IPS-18a (cell line): ENCODE results near the gene MTA1.

ENCODE experiments used
- H3K27ac ChIP-seq: one replicate; pipeline ENCODE4 v1.5.1; 2013; ENCODE audit warnings: low read length
- H3K27me3 ChIP-seq: one replicate; pipeline ENCODE4 v1.6.1; 2013; ENCODE audit warnings: mild to moderate bottlenecking, low read length; ENCODE audit not compliant: control insufficient read depth, insufficient read depth
- H3K36me3 ChIP-seq: one replicate; pipeline ENCODE4 v1.6.1; 2013; ENCODE audit warnings: low read depth, low read length; ENCODE audit not compliant: control insufficient read depth
- H3K4me1 ChIP-seq: one replicate; pipeline ENCODE4 v1.6.1; 2013; ENCODE audit warnings: low read depth, low read length; ENCODE audit not compliant: control insufficient read depth
- H3K4me3 ChIP-seq: one replicate; pipeline ENCODE4 v1.5.1; 2013; ENCODE audit warnings: low read length
- H3K9ac ChIP-seq: one replicate; pipeline ENCODE4 v1.6.1; 2013; ENCODE audit warnings: mild to moderate bottlenecking, low read length, moderate library complexity
- H3K9me3 ChIP-seq: one replicate; pipeline ENCODE4 v1.6.1; 2013; ENCODE audit warnings: low read depth, low read length; ENCODE audit not compliant: control insufficient read depth

Gene MTA1

DNA sequence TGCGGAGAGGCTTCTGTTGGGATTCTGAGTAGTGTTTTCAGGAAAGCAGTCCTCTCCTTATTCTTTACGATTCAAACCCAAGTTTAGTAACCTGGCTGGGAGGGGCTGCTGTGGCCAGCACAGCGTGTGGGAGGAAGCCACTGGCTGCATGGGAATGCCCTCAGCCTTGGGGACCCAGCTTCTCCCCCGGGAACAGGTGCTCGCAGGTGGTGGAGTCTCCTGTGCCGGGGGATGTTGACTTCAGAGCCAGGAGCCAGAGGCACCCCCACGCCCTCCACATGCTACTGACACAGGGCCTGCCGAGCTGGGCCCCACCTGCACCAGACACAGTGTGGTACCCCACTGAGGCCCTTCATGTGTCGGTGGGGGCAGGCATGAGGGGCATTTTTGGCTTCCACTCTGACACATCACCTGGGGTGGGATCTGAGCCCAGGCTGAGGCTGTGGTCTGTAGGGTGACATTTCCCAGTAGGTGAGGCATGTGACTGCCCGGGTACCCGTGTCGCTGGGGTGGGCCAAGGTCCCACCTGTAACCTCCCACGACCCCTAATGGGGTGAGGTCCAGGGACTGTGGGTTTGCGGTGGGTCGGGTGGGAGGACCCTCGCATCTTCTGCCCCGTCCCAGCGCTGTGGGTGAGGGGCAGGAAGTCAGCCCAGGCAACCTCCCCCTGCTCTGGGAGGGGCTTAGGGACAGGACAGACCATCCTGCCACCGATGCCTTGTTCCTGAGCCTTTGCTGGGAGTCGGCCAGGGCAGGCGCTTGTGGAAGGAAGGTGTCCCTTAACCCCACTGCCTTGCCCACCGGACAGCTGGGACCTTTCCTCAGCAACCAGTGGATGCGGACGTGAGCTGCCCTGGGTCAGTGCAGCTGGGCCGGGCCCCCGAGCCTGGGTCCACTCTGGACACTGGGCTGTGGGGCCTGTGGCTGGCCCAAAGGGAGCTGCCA is 26.5 kb downstream of the MTA1 start:
- Histone ChIP-seq H3K27ac (no peak overlapping the region), H3K9me3 (no peaks in the 10 kb centered on the region), H3K36me3 (peaks cover 30% of the 10 kb centered on the region), H3K27me3 (no peaks in the 10 kb centered on the region), H3K4me3 (no peak overlapping the region), H3K4me1 (no peaks in the 10 kb centered on the region), H3K9ac (no peak overlapping the region)

- Histone ChIP-seq H3K27ac (no peak overlapping the region), H3K36me3 (peaks cover 28% of the 10 kb centered on the region), H3K4me3 (no peak overlapping the region), H3K4me1 (no peaks in the 10 kb centered on the region), H3K9ac (no peak overlapping the region), H3K27me3 (no peaks in the 10 kb centered on the region), H3K9me3 (no peaks in the 10 kb centered on the region)
These were observed 27.3 kb downstream of the MTA1 start for GRCh38 chr14:105446971-105447370.

- Histone ChIP-seq H3K36me3 (peaks cover 35% of the 10 kb centered on the region), H3K9me3 (no peaks in the 10 kb centered on the region), H3K4me1 (no peaks in the 10 kb centered on the region), H3K27ac (no peak overlapping the region), H3K4me3 (no peak overlapping the region), H3K27me3 (no peaks in the 10 kb centered on the region), H3K9ac (no peak overlapping the region)
These were observed 28.3 kb downstream of the MTA1 start for GRCh38 chr14:105447651-105448640.

DNA sequence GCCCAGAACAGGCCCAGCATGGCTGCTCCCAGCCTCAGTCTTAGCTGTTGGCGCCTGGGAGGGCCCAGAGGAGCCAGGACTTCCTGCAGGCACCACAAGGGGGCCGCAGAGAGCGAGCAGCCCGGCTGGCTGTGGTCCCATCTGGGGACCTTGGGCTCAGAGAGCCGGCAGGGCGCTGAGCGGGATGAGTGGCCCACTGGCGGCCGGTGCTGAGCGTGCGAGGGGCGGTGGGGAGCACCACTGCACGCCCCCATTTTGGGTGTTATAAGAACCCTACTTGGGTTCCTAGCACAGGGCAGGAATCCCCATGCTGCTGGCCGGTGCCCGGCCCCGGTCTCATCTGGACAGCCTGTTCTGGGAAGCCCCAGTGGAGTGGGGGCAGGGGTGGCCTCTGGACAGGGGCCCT is 29.1 kb downstream of the MTA1 start:
- no peaks in the 10 kb centered on the region for H3K9me3 ChIP-seq
- no peak overlapping the region for H3K9ac ChIP-seq
- H3K27ac ChIP-seq: no peak overlapping the region
- H3K4me3 ChIP-seq: no peak overlapping the region
- H3K36me3 ChIP-seq: peaks cover 34% of the 10 kb centered on the region
- no peaks in the 10 kb centered on the region for H3K4me1 ChIP-seq
- H3K27me3 ChIP-seq: no peaks in the 10 kb centered on the region

DNA sequence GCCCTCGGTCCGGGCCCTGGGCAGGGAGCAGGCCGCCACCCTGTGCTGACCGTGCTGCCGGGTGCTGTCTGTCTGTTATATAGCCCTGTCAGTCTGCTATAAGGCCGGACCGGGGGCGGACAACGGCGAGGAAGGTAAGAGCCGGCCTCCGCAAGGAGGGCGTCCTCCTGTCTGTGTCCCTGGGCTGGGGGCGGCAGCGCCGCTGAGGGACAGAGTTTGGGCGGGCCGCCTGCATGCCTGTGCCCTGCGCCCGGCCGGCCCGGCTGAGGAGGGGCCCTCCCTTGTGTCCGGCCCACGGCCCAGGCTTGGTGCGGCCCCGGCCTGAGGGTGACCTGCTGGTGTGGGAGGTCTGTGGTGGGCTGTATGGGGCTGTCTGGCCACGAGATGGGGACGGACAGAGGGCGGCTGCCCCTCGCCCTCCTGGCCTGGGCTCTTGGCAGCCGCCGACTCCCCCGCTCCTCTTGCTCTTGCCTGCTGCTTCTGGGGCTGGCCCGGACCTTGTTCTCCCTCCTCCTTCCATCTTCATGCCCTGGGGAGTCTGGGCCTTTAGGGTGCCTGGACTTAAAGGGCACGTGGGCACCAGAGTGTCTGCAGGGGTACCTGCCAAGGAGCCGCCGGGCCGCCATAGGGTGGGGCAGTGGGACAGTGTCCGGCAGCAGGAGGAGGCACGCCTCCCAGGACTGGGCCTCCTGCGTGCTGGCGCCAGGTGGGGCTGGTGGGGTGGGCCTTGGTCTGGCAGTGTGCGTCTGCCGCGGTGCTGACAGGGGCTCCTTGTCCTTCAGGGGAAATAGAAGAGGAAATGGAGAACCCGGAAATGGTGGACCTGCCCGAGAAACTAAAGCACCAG is 29.9 kb downstream of the MTA1 start:
- Histone ChIP-seq H3K9me3 (no peaks in the 10 kb centered on the region), H3K4me3 (no peak overlapping the region), H3K27me3 (no peaks in the 10 kb centered on the region), H3K27ac (no peak overlapping the region), H3K9ac (no peak overlapping the region), H3K4me1 (no peaks in the 10 kb centered on the region), H3K36me3 (peaks cover 40% of the 10 kb centered on the region)

- no peaks in the 10 kb centered on the region for H3K9me3 ChIP-seq
- H3K36me3 ChIP-seq: peaks cover 44% of the 10 kb centered on the region
- H3K27ac ChIP-seq: no peak overlapping the region
- no peaks in the 10 kb centered on the region for H3K4me1 ChIP-seq
- H3K27me3 ChIP-seq: no peaks in the 10 kb centered on the region
- no peak overlapping the region for H3K4me3 ChIP-seq
- H3K9ac ChIP-seq: no peak overlapping the region
These were observed 30.5 kb downstream of the MTA1 start for GRCh38 chr14:105450123-105450505.

GRCh38 chr14:105450864-105451720 is 31.5 kb downstream of the MTA1 start:
- Histone ChIP-seq H3K4me1 (no peaks in the 10 kb centered on the region), H3K4me3 (no peak overlapping the region), H3K9ac (no peak overlapping the region), H3K36me3 (peaks cover 51% of the 10 kb centered on the region), H3K9me3 (no peaks in the 10 kb centered on the region), H3K27me3 (no peaks in the 10 kb centered on the region), H3K27ac (no peak overlapping the region)

- no peak overlapping the region for H3K27ac ChIP-seq
- H3K9ac ChIP-seq: no peak overlapping the region
- no peaks in the 10 kb centered on the region for H3K4me1 ChIP-seq
- no peaks in the 10 kb centered on the region for H3K9me3 ChIP-seq
- H3K36me3 ChIP-seq: peaks cover 65% of the 10 kb centered on the region
- H3K27me3 ChIP-seq: no peaks in the 10 kb centered on the region
- no peak overlapping the region for H3K4me3 ChIP-seq
These were observed 33.3 kb downstream of the MTA1 start for GRCh38 chr14:105452963-105453362.

GRCh38 chr14:105453847-105454246 is 34.2 kb downstream of the MTA1 start:
- H3K4me3 ChIP-seq: no peak overlapping the region
- no peaks in the 10 kb centered on the region for H3K27me3 ChIP-seq
- no peak overlapping the region for H3K27ac ChIP-seq
- no peak overlapping the region for H3K9ac ChIP-seq
- H3K36me3 ChIP-seq: peaks cover 65% of the 10 kb centered on the region
- H3K4me1 ChIP-seq: no peaks in the 10 kb centered on the region
- no peaks in the 10 kb centered on the region for H3K9me3 ChIP-seq

GRCh38 chr14:105455086-105455640 is 35.5 kb downstream of the MTA1 start:
- Histone ChIP-seq H3K4me3 (no peak overlapping the region), H3K36me3 (peaks cover 59% of the 10 kb centered on the region), H3K9ac (no peak overlapping the region), H3K27me3 (no peaks in the 10 kb centered on the region), H3K4me1 (no peaks in the 10 kb centered on the region), H3K9me3 (no peaks in the 10 kb centered on the region), H3K27ac (no peak overlapping the region)
